Endodermal cell (in vitro differentiated cells): ENCODE results near the gene PTPRU. TPM values are rescaled to one million over a fixed set of nuclear protein-coding genes. Genes with fewer than 3 reads are reported as not detected.

Experiments used
- DNase-seq: peaks from one replicate; pipeline ENCODE4 v3.0.0-alpha.2; 2017
- H3K27ac ChIP-seq: 2 replicates; pipeline ENCODE4 v1.5.1; 2013; ENCODE audit warnings: mild to moderate bottlenecking, low read depth, low read length, moderate library complexity
- H3K27me3 ChIP-seq: 2 replicates; pipeline ENCODE4 v1.6.1; 2013; ENCODE audit warnings: mild to moderate bottlenecking, low read length, moderate library complexity; ENCODE audit not compliant: insufficient read depth, control insufficient read depth, poor library complexity, severe bottlenecking
- H3K36me3 ChIP-seq: 2 replicates; pipeline ENCODE4 v1.7.0; 2013; ENCODE audit warnings: mild to moderate bottlenecking, low read length, moderate library complexity; ENCODE audit not compliant: control insufficient read depth, insufficient read depth
- H3K4me1 ChIP-seq: one replicate; pipeline ENCODE4 v1.7.0; 2013; ENCODE audit warnings: low read length; ENCODE audit not compliant: control insufficient read depth, insufficient read depth
- H3K4me3 ChIP-seq: 2 replicates; pipeline ENCODE4 v1.5.1; 2013; ENCODE audit warnings: mild to moderate bottlenecking, low read length, moderate library complexity
- H3K9ac ChIP-seq: 2 replicates; pipeline ENCODE4 v1.6.1; 2013; ENCODE audit warnings: mild to moderate bottlenecking, low read length, moderate library complexity; ENCODE audit not compliant: poor library complexity, severe bottlenecking; ENCODE audit errors: extremely low read depth
- H3K9me3 ChIP-seq: 2 replicates; pipeline ENCODE4 v1.6.1; 2013; ENCODE audit warnings: mild to moderate bottlenecking, low read length, moderate library complexity; ENCODE audit not compliant: control insufficient read depth
- H3K27ac Mint-ChIP-seq: 2 replicates; pipeline ENCODE4 v1.8.0; 2020; ENCODE audit warnings: mixed read lengths
- H3K27me3 Mint-ChIP-seq: 2 replicates; pipeline ENCODE4 v1.8.0; 2021; ENCODE audit warnings: mild to moderate bottlenecking, mixed read lengths; ENCODE audit not compliant: insufficient read depth
- H3K36me3 Mint-ChIP-seq: 2 replicates; pipeline ENCODE4 v1.8.0; 2020; ENCODE audit warnings: low read depth, mixed read lengths
- H3K4me1 Mint-ChIP-seq: 2 replicates; pipeline ENCODE4 v1.8.0; 2020; ENCODE audit warnings: mixed read lengths
- H3K4me3 Mint-ChIP-seq: 2 replicates; pipeline ENCODE4 v1.8.0; 2020; ENCODE audit warnings: mild to moderate bottlenecking, moderate library complexity, mixed read lengths
- H3K9me3 Mint-ChIP-seq: 2 replicates; pipeline ENCODE4 v1.8.0; 2020; ENCODE audit warnings: mild to moderate bottlenecking, mixed read lengths
- WGBS, 2 experiments: methylation state at CpG; one replicate each; pipeline versions ENCODE4 v1.1.5 to v1.1.7; 2013; ENCODE audit warnings: missing lambda C conversion rate in 2 of 2, mixed read lengths in 1 of 2; ENCODE audit not compliant: insufficient coverage in 1 of 2, insufficient read length in 1 of 2; 5-methylcytosine and 5-hydroxymethylcytosine counted together
- total RNA-seq, 2 donors: library from RNA; stranded (reverse); fragmentation: NEBNext Ultra II Directional in 1 of 2; extraction: Animal tissue kit (Norgen Biotek cat#: 25700) in 1 of 2; gene quantifications; 2 replicates in 1 of 2; 3 replicates in 1 of 2; pipeline ENCODE4 v1.2.1, GENCODE V29; 2021
- TF ChIP-seq, protein P1 (sequence below): fragments of 200-600 bp; sonication (generic); conservative IDR thresholded peaks from 2 replicates; pipeline ENCODE4 v1.5.0; 2021; ENCODE audit warnings: antibody characterized with exemption, mild to moderate bottlenecking

PTPRU gene
- total RNA-seq, 2 donors from 2014 or later: 49.8 to 73.1 TPM

DNA sequence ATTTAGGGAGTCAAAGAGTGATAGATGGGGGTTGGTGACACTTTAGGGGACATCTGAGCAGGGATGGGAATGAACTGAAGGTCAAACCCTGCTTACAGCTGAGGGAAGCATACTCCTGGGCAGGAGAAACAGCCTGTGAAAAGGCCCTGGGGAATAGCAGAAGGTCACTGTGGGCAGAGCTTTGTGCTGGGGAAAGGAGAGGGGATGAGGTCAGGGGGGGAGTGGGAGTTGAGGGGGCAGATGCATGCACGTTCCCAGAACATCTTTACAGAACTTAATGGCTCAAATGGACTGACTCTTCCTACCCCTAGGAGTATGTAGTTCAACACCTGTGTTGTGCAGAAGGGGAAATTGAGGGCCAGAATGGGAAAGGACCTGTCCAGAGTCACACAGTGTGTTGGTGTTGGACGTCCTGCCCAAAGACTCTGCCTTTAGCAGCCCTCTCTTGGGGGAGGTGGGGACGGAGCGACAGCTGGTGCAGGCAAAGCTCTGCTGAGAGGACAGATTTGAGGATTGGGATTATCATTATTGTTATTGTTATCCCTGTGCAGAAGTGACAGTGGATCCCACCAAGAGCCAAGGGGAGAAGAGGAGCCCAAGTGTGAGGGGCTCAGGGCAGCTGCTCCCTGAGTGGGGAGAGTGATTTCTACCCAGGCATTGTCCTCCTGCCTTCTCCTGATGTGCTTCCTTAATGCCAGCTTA is 116.5 kb downstream of the PTPRU start:
- Mint-ChIP-seq H3K27me3 (peaks cover 32% of the 10 kb centered on the region), H3K4me1 (no peaks in the 10 kb centered on the region), H3K4me3 (no peak overlapping the region), H3K27ac (no peak overlapping the region), H3K36me3 (no peaks in the 10 kb centered on the region), H3K9me3 (no peaks in the 10 kb centered on the region)
- Histone ChIP-seq H3K9me3 (no peaks in the 10 kb centered on the region), H3K27me3 (peaks cover 6% of the 10 kb centered on the region), H3K27ac (no peak overlapping the region), H3K4me1 (no peaks in the 10 kb centered on the region), H3K36me3 (no peaks in the 10 kb centered on the region), H3K9ac (no peak overlapping the region), H3K4me3 (no peak overlapping the region)
- DNase-seq: peak; percentile 10
- TF ChIP-seq, protein P1, sequence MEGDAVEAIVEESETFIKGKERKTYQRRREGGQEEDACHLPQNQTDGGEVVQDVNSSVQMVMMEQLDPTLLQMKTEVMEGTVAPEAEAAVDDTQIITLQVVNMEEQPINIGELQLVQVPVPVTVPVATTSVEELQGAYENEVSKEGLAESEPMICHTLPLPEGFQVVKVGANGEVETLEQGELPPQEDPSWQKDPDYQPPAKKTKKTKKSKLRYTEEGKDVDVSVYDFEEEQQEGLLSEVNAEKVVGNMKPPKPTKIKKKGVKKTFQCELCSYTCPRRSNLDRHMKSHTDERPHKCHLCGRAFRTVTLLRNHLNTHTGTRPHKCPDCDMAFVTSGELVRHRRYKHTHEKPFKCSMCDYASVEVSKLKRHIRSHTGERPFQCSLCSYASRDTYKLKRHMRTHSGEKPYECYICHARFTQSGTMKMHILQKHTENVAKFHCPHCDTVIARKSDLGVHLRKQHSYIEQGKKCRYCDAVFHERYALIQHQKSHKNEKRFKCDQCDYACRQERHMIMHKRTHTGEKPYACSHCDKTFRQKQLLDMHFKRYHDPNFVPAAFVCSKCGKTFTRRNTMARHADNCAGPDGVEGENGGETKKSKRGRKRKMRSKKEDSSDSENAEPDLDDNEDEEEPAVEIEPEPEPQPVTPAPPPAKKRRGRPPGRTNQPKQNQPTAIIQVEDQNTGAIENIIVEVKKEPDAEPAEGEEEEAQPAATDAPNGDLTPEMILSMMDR: no peak
- 83 to 93% methylated on average over 2 to 4 of the region's 4 CpGs for WGBS, 2 experiments

DNA sequence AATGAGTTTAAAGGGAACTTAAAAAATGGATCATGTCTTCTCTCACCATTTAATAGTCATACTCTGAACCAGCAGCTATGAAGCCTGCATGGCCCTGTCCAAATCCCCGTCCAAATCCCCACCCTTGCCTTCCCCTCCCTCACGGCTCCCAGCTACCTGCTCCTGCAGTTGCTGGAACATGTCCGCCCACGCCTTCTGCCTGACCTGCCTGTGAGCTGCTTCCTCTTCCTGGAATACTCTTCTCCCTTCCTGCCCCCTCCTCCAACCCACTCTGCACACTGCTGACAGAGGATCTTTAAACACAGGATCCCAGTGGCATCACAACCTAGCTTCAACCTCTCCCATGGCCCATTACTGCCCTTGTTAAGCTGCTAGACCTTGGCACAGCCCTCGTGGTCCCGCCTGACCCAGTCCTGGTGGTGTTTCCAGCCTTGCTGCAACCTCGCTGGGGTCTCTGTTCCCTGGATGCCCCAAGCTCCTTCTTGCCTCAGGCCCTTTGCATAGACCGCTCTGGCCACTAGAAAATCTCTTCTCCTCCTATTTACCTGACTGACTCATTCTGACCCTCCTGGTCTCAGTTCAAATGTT is 118.3 kb downstream of the PTPRU start:
- Histone ChIP-seq H3K36me3 (no peaks in the 10 kb centered on the region), H3K4me3 (no peak overlapping the region), H3K9ac (no peak overlapping the region), H3K4me1 (no peaks in the 10 kb centered on the region), H3K27ac (no peak overlapping the region), H3K27me3 (peaks cover 6% of the 10 kb centered on the region), H3K9me3 (no peaks in the 10 kb centered on the region)
- no peaks in the 10 kb centered on the region for H3K9me3 Mint-ChIP-seq
- peak; percentile 33 for DNase-seq
- TF ChIP-seq, protein P1: no peak
- no peak overlapping the region for H3K4me3 Mint-ChIP-seq
- peaks cover 1% of the 10 kb centered on the region for H3K4me1 Mint-ChIP-seq
- H3K27me3 Mint-ChIP-seq: peaks cover 34% of the 10 kb centered on the region
- no peak overlapping the region for H3K27ac Mint-ChIP-seq
- H3K36me3 Mint-ChIP-seq: no peaks in the 10 kb centered on the region
- 88 to 89% methylated on average over 7 to 8 of the region's 8 CpGs for WGBS, 2 experiments

DNA sequence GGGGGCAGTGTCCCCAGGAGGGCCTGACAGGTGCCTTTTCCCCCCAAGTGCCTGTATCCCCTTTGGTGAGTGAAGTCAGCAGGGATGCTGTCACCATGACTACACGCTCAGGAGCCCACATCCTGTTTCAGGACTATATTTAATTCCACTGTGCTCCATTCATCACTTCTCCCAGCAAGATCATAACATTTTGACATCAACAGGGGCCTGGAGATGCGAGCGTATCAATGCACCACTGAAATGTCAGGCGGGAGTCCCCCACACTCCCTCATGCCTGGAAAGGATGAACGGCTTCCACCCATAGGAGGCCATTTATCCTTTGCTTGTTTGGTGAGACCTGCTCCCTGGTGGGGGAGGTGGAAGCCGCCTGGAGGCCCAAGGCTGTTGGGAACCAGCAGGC is 119.1 kb downstream of the PTPRU start:
- H3K36me3 Mint-ChIP-seq: no peaks in the 10 kb centered on the region
- H3K27me3 ChIP-seq: peaks cover 6% of the 10 kb centered on the region
- H3K27me3 Mint-ChIP-seq: peaks cover 29% of the 10 kb centered on the region
- no peaks in the 10 kb centered on the region for H3K9me3 ChIP-seq
- H3K36me3 ChIP-seq: no peaks in the 10 kb centered on the region
- H3K4me1 ChIP-seq: no peaks in the 10 kb centered on the region
- no peak overlapping the region for H3K9ac ChIP-seq
- no peaks in the 10 kb centered on the region for H3K9me3 Mint-ChIP-seq
- H3K4me3 ChIP-seq: no peak overlapping the region
- TF ChIP-seq, protein P1: no peak
- H3K4me3 Mint-ChIP-seq: no peak overlapping the region
- peaks cover 4% of the 10 kb centered on the region for H3K4me1 Mint-ChIP-seq
- no peak for DNase-seq
- no peak overlapping the region for H3K27ac Mint-ChIP-seq
- WGBS, 2 experiments: 86 to 90% methylated on average over 1 to 6 of the region's 6 CpGs
- no peak overlapping the region for H3K27ac ChIP-seq
